Pancreas (tissue), 10 donors: ENCODE measurements around the gene LIFR. TPM values are rescaled to one million over a fixed set of nuclear protein-coding genes. Genes with fewer than 3 reads are reported as not detected.

Experiments
- ATAC-seq, 4 donors: fragments of 200-7000 bp; cut with Tn5 transposase; one replicate each; pipeline versions ENCODE4 v1.8.0 to v1.9.1; 2020; ENCODE audit warnings: mild to moderate bottlenecking in 4 of 4, moderate library complexity in 4 of 4
- DNase-seq, 6 donors: peaks; one replicate each; pipeline ENCODE4 v3.0.0-alpha.2; 2020
- FAIRE-seq: peaks from 2 replicates; lab custom pipeline; 2012; peaks lifted over from hg19 to GRCh38; lab: Jason Lieb, UNC
- H3K27ac ChIP-seq, 4 donors: fragments of 200-600 bp; sonication (generic); 1 replicate in 3 of 4; 2 replicates in 1 of 4; pipeline versions ENCODE4 v1.5.0 to v1.8.0; 2020
- H3K27me3 ChIP-seq, 4 donors: fragments of 200-600 bp; one replicate each; pipeline ENCODE4 v1.8.0; 2021
- H3K36me3 ChIP-seq, 3 donors: fragments of 200-600 bp; sonication (generic) in 1 of 3; one replicate each; pipeline versions ENCODE4 v1.5.0 to v1.8.0; 2020 to 2021
- H3K4me1 ChIP-seq, 3 donors: fragments of 200-600 bp; one replicate each; pipeline ENCODE4 v1.8.0; 2021
- H3K4me3 ChIP-seq, 4 donors: fragments of 200-600 bp; sonication (generic) in 2 of 4; one replicate each; pipeline versions ENCODE4 v1.5.0 to v1.8.0; 2020 to 2021
- H3K9me3 ChIP-seq, 4 donors: fragments of 200-600 bp; one replicate each; pipeline ENCODE4 v1.8.0; 2021
- CTCF ChIP-seq, 4 donors: fragments of 200-600 bp; sonication (generic) in 3 of 4; IDR thresholded peaks; one replicate each; pipeline versions ENCODE4 v1.5.0 to v1.8.0; 2021; ENCODE audit warnings: antibody characterized with exemption in 4 of 4
- WGBS, 2 donors: extraction: QIAGEN DNeasy Blood & Tissue Kit; methylation state at CpG; one replicate each; pipeline ENCODE4 v1.1.7; 2013; 5-methylcytosine and 5-hydroxymethylcytosine counted together
- intact Hi-C, 3 donors: fragments of 100-400 bp; cut with DNase I; formaldehyde crosslinking; loops; one replicate each; pipeline versions ENCODE4 v1.11.1 to v1.14.2; 2022
- polyA plus RNA-seq, 2 donors: library from polyadenylated mRNA; stranded (reverse); fragments of 200-250 nt; gene quantifications; one replicate each; pipeline ENCODE4 v1.2.3, GENCODE V29; 2013
- total RNA-seq, 6 donors: library from RNA; stranded (reverse); fragmentation: NEBNext Ultra II Directional in 4 of 6; extraction: Animal tissue kit (Norgen Biotek cat#: 25700) in 4 of 6; gene quantifications; one replicate each; pipeline versions ENCODE4 v1.2.1 to v1.2.4, GENCODE V29; 2021 to 2023
- donor health status: healthy with polysubstance abuse.
- donor health status: DM: no; HTN: no; CAD: no; lungs with moderate emphysema.
- donor health status: DM: no; HTN: no; CAD: no.
- donor health status: control.
- donor health status: control.
- donor health status: Bipolar disorder and iron deficiency.
- donor health status: DM: yes; HTN: yes; CAD: no.
- donor health status: DM: no; HTN: no; CAD: no.
- donor health status: DM: no; HTN: no; CAD: no.
- donor health status: DM: yes; HTN: yes; CAD: no.

The LIFR gene
- total and polyA plus RNA-seq, 8 donors: 4.1 to 32.5 (median 19.1) TPM

DNA sequence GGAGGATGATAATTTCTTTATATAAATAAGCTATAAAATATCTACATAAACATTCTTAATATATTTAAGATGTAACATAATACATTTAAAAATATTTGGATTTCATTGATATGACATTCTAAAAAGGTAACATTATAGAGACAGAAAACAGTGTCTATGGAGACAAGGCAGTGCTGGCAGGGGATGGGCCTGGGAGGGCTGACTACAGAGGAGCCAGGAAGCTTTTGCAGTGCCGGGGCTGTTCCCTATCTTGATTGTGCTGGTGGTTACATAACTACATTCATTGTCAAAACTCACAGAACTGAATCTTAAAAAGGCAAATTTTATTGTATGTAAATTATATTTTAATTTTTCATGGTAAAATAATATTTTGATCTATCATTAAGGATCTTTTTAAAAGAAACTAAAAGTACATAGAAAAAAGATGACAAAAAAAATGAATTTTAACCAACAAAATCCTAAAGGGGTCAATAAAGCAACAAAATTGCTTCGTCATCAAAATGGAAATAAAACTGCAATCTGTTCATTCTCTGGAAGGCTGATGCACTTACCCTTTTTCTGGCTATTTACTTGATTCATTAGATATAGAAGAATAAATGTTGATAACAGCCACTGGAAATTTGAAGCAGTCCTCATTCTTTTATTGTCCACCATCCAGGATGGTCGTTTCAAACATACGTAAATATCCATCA lies 26.3 kb downstream of the LIFR start:
- intact Hi-C loops: no loop called here
- Histone ChIP-seq H3K4me1 (no peaks in the 10 kb centered on the region), H3K36me3 (peaks cover 0 to 10% (median 0%) of the 10 kb centered on the region in 3 donors), H3K4me3 (no peak overlapping the region), H3K27ac (no peak overlapping the region), H3K9me3 (no peaks in the 10 kb centered on the region), H3K27me3 (no peaks in the 10 kb centered on the region)
- ATAC-seq (no peak), FAIRE-seq (peak; percentile 70), DNase-seq (no peak)
- no peak for TF ChIP-seq CTCF (IDR thresholded peaks at IDR 0.05)
- 74 to 83% methylated on average over 4 of the region's 4 CpGs for WGBS, 2 donors

- no peak for TF ChIP-seq CTCF (IDR thresholded peaks at IDR 0.05)
- no peak for FAIRE-seq
- intact Hi-C loops: no loop called here
- Histone ChIP-seq H3K4me3 (no peak overlapping the region), H3K27ac (no peak overlapping the region), H3K36me3 (peaks cover 0 to 15% (median 0%) of the 10 kb centered on the region in 3 donors), H3K27me3 (no peaks in the 10 kb centered on the region), H3K4me1 (no peaks in the 10 kb centered on the region), H3K9me3 (no peaks in the 10 kb centered on the region)
- 70 to 75% methylated on average over 3 of the region's 3 CpGs for WGBS, 2 donors
- ATAC-seq: no peak
- no peak for DNase-seq
These were observed 28.2 kb downstream of the LIFR start for GRCh38 chr5:38528162-38528703.

GRCh38 chr5:38527475-38527874 lies 29.0 kb downstream of the LIFR start:
- Histone ChIP-seq H3K27me3 (no peaks in the 10 kb centered on the region), H3K36me3 (peaks cover 0 to 16% (median 0%) of the 10 kb centered on the region in 3 donors), H3K4me3 (no peak overlapping the region), H3K27ac (no peak overlapping the region), H3K4me1 (no peaks in the 10 kb centered on the region), H3K9me3 (no peaks in the 10 kb centered on the region)
- intact Hi-C loops: no loop called here
- FAIRE-seq: no peak
- no peak for ATAC-seq
- WGBS, 2 donors: 96 to 97% methylated on average over 2 of the region's 2 CpGs
- no peak for DNase-seq
- TF ChIP-seq CTCF (IDR thresholded peaks at IDR 0.05): no peak

GRCh38 chr5:38524022-38524421 lies 32.4 kb downstream of the LIFR start:
- peaks cover 0 to 30% (median 8%) of the 10 kb centered on the region in 3 donors for H3K36me3 ChIP-seq
- WGBS, 2 donors: 93 to 95% methylated on average over 3 of the region's 3 CpGs
- intact Hi-C loops: no loop called here
- H3K9me3 ChIP-seq: no peaks in the 10 kb centered on the region
- no peak overlapping the region for H3K27ac ChIP-seq
- no peaks in the 10 kb centered on the region for H3K4me1 ChIP-seq
- FAIRE-seq: no peak
- ATAC-seq: no peak
- no peak for TF ChIP-seq CTCF (IDR thresholded peaks at IDR 0.05)
- DNase-seq: no peak
- H3K27me3 ChIP-seq: no peaks in the 10 kb centered on the region
- no peak overlapping the region for H3K4me3 ChIP-seq

GRCh38 chr5:38519476-38519875 lies 37.0 kb downstream of the LIFR start:
- no peaks in the 10 kb centered on the region for H3K9me3 ChIP-seq
- intact Hi-C loops: no loop called here
- H3K27me3 ChIP-seq: no peaks in the 10 kb centered on the region
- H3K4me1 ChIP-seq: no peaks in the 10 kb centered on the region
- FAIRE-seq: no peak
- peaks cover 0 to 15% (median 8%) of the 10 kb centered on the region in 3 donors for H3K36me3 ChIP-seq
- H3K27ac ChIP-seq: no peak overlapping the region
- 96 to 99% methylated on average over 3 of the region's 3 CpGs for WGBS, 2 donors
- TF ChIP-seq CTCF (IDR thresholded peaks at IDR 0.05): no peak
- H3K4me3 ChIP-seq: no peak overlapping the region
- no peak for DNase-seq
- no peak for ATAC-seq
